K562 (cell line): ENCODE measurements around the gene RETN.

Experiments
- ATF1 ChIP-seq, 2 experiments: fragments of 450-650 bp in 1 of 2; IDR thresholded peaks; 2 replicates each; pipeline ENCODE4 v1.6.1; 2016; ENCODE audit warnings: missing compliant biosample characterization in 1 of 2, missing genetic modification characterization in 1 of 2
- CC2D1A ChIP-seq: fragments of 450-650 bp; IDR thresholded peaks from 2 replicates; pipeline ENCODE4 v1.6.1; 2017; ENCODE audit warnings: mild to moderate bottlenecking
- CTCF ChIP-seq, 3 experiments: IDR thresholded peaks in 2 of 3; conservative IDR thresholded peaks in 1 of 3; 2 replicates each; pipeline ENCODE4 v1.5.1; 2011 to 2012; ENCODE audit warnings: low read length in 3 of 3, mild to moderate bottlenecking in 3 of 3, control low read depth in 2 of 3, improper control_type of control experiment in 1 of 3, inconsistent platforms in 1 of 3, low read depth in 1 of 3, mixed read lengths in 1 of 3, moderate library complexity in 1 of 3; ENCODE audit not compliant: insufficient read depth in 2 of 3
- ETS1 ChIP-seq: conservative IDR thresholded peaks from 2 replicates; pipeline ENCODE4 v1.6.1; 2011; ENCODE audit warnings: low read depth, mild to moderate bottlenecking, low read length; ENCODE audit not compliant: control insufficient read depth
- ETV6 ChIP-seq, 3 experiments: fragments of 150-350 bp in 1 of 3; sonication (generic) in 1 of 3; formaldehyde crosslinking in 1 of 3; IDR thresholded peaks; 2 replicates each; pipeline versions ENCODE4 v1.6.1 to v1.8.0; 2014 to 2022; ENCODE audit warnings: borderline replicate concordance in 2 of 3, low read depth in 2 of 3, antibody characterized with exemption in 1 of 3, low read length in 1 of 3, mild to moderate bottlenecking in 1 of 3, missing genetic modification reagents in 1 of 3
- GTF2F1 ChIP-seq: IDR thresholded peaks from 2 replicates; pipeline ENCODE4 v1.6.1; 2011; ENCODE audit warnings: low read depth, low read length, improper control_type of control experiment
- ID3 ChIP-seq, 2 experiments: fragments of 250-450 bp in 1 of 2; fragments of 450-650 bp in 1 of 2; sonication (Bioruptor Pico) in 1 of 2; IDR thresholded peaks; 2 replicates each; pipeline versions ENCODE4 v1.6.1 to v1.8.0; 2016 to 2021; ENCODE audit warnings: mild to moderate bottlenecking in 2 of 2, moderate library complexity in 2 of 2, missing compliant biosample characterization in 1 of 2, missing genetic modification characterization in 1 of 2
- IRF2 ChIP-seq: sonication (generic); formaldehyde crosslinking; IDR thresholded peaks from 2 replicates; pipeline ENCODE4 v1.8.1; 2022; ENCODE audit warnings: mild to moderate bottlenecking, missing genetic modification reagents
- NKRF ChIP-seq: fragments of 450-650 bp; IDR thresholded peaks from 2 replicates; pipeline ENCODE4 v1.6.1; 2016; ENCODE audit warnings: borderline replicate concordance
- POLR2G ChIP-seq: fragments of 200-400 bp; formaldehyde crosslinking; IDR thresholded peaks from 2 replicates; pipeline ENCODE4 v1.6.1; 2017; ENCODE audit warnings: low read depth, mild to moderate bottlenecking, antibody characterized with exemption, low read length, moderate library complexity
- RBM17 ChIP-seq: fragments of 200-400 bp; formaldehyde crosslinking; IDR thresholded peaks from 2 replicates; pipeline ENCODE4 v1.6.1; 2017; ENCODE audit warnings: low read depth, mild to moderate bottlenecking, low read length, borderline replicate concordance
- THAP7 ChIP-seq: fragments of 250-450 bp; sonication (Bioruptor Pico); IDR thresholded peaks from 2 replicates; pipeline ENCODE4 v1.5.0; 2021
- TSHZ1 ChIP-seq: fragments of 250-450 bp; sonication (Bioruptor Pico); IDR thresholded peaks from 2 replicates; pipeline ENCODE4 v1.4.0; 2020; ENCODE audit warnings: mild to moderate bottlenecking, moderate library complexity
- ZNF644 ChIP-seq: fragments of 200-800 bp; sonication (Bioruptor generic); IDR thresholded peaks from 2 replicates; pipeline ENCODE4 v1.6.1; 2016; ENCODE audit warnings: low read depth, missing genetic modification characterization, missing compliant biosample characterization

GRCh38 chr19:7692417-7693088 lies 23.7 kb downstream of the RETN start:
- TF ChIP-seq THAP7 (CRISPR knock-in tag) (no peak), TSHZ1 (CRISPR knock-in tag) (no peak), IRF2 (CRISPR knock-in tag) (no peak), CTCF (IDR thresholded peaks at IDR 0.05 in 2 of 3, conservative IDR thresholded peaks at IDR 0.05 in 1 of 3; ENCODE audit: insufficient read depth in 2 of 3, low read depth in 1 of 3, low read length in 3 of 3) (no peak), ZNF644 (no peak), NKRF (no peak), ETV6 (IDR thresholded peaks at IDR 0.05; ENCODE audit: borderline replicate concordance in 1 of 2, low read depth in 2 of 2, low read length in 1 of 2) (no peak), ETV6 (CRISPR knock-in tag; IDR thresholded peaks at IDR 0.05; ENCODE audit: borderline replicate concordance) (no peak), CC2D1A (no peak), ATF1 (CRISPR knock-in tag; IDR thresholded peaks at IDR 0.05) (no peak), ATF1 (tag; IDR thresholded peaks at IDR 0.05) (no peak), RBM17 (no peak), GTF2F1 (no peak), ID3 (CRISPR knock-in tag; IDR thresholded peaks at IDR 0.05) (no peak), ID3 (tag; IDR thresholded peaks at IDR 0.05) (no peak), ETS1 (no peak), POLR2G (no peak)
